Activated T-cell treated with anti-CD3 and anti-CD28 coated beads for 4 hours (primary cell): ENCODE results near the gene RND1.

Experiments
- DNase-seq: peaks from one replicate; pipeline ENCODE4 v3.0.0-alpha.2; 2020

The RND1 gene

GRCh38 chr12:48826209-48826855 lies 39.3 kb downstream of the RND1 start:
- no peak for DNase-seq

DNA sequence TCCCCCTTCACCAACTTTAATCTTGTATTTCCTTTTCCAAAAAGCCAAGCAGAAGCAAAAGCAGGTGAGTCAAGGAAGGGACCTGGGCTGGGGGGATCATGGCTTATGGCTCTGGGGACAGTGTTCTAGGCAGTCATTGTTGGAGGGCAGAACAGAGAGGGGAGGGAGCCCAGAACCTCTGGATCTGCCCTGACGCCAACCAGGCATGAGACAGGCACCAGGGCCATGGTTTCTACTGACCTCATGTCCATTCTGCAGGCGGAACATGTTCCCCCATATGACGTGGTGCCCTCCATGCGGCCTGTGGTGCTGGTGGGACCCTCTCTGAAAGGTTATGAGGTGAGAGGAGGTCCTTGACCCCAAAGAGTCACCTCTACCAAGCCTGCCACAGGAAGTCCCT lies 40.8 kb downstream of the RND1 start:
- no peak for DNase-seq

DNA sequence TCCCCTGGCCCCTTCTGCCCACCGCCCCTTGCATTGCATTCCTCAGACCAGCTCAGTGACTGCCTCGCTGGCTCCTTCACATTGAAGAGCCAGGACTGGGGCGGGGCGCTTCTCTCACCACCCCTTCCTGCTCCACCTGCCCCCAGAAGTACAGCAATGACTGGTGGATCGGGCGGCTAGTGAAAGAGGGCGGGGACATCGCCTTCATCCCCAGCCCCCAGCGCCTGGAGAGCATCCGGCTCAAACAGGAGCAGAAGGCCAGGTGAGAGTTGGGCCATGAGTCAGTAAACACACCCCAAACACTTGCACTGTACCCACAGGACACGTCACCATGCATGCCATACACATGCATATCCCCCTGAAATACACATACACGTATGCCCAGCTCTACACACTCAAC lies 41.6 kb downstream of the RND1 start:
- no peak for DNase-seq

- no peak for DNase-seq
These were observed 42.4 kb downstream of the RND1 start for GRCh38 chr12:48823281-48823680.

GRCh38 chr12:48822711-48823110 lies 43.0 kb downstream of the RND1 start:
- DNase-seq: no peak

GRCh38 chr12:48822139-48822538 lies 43.5 kb downstream of the RND1 start:
- no peak for DNase-seq

DNA sequence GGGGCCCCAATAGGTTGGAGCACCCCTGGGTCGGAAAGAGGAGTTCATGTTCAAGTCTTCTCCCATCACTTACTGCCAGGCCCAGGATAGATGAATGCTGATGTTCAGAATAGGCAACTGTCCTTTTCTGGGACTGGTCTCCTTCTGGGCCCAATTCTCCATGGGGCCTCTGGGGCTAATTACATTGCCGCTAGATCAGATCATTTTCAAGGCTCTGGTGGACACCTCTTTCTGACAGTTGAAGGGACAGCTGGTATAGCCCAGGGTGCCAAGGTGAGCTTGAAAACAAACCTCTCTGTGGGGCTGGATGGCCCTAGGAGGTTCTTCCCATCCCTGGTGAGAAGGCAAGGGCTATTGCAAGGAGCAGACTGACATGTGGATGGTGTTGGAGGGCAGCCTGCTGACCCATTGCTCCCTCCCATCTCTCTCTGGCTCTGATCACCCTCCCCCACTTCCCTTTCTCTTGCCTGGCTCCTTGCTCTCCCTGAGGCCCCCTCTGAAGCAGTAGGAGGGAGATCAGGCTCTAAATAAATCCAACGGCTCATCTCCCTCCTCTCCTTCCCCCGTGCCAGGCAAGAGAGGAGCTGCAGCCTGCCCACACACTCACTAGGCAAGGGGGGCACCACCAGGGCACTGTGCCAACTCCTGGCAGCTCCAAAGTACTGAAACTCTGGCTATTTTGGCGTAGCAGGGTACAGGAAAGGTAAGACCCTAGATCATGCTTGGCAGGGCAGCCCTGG lies 45.5 kb downstream of the RND1 start:
- no peak for DNase-seq

DNA sequence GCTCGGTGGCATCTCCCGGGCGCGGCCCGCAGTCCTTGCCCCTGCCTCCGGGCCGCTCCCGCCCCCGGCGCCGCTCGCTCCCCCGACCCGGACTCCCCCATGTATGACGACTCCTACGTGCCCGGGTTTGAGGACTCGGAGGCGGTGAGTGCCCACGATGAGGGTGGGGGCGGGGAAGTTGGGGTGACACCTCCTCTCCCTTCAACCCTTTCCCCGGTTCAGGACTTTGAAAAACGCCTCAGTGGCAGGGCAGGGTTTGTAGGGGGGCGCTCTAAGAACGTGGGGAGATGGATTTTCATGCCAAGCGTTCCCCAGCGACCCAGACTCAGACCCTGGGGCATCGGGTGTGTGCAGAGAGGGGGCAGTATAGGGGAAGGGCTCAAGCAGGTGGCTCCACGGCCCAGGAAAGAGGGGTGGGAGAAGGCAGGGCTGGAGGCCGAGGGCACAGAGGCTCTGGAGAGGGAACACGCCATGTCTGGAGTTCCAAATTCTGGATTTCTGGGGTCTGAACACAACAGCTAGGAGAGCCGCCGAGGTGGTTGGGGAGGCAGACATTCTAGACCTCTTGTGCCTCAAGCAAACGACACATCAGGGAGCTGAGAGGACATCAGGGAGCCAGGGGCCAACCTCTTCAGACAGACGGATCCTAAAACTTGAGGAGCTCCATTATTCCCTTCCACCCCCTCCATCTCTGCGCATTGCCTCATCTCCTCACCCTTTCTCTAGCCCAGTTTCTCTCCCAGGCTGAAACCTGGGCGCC lies 46.7 kb downstream of the RND1 start:
- DNase-seq: peak; percentile 43

DNA sequence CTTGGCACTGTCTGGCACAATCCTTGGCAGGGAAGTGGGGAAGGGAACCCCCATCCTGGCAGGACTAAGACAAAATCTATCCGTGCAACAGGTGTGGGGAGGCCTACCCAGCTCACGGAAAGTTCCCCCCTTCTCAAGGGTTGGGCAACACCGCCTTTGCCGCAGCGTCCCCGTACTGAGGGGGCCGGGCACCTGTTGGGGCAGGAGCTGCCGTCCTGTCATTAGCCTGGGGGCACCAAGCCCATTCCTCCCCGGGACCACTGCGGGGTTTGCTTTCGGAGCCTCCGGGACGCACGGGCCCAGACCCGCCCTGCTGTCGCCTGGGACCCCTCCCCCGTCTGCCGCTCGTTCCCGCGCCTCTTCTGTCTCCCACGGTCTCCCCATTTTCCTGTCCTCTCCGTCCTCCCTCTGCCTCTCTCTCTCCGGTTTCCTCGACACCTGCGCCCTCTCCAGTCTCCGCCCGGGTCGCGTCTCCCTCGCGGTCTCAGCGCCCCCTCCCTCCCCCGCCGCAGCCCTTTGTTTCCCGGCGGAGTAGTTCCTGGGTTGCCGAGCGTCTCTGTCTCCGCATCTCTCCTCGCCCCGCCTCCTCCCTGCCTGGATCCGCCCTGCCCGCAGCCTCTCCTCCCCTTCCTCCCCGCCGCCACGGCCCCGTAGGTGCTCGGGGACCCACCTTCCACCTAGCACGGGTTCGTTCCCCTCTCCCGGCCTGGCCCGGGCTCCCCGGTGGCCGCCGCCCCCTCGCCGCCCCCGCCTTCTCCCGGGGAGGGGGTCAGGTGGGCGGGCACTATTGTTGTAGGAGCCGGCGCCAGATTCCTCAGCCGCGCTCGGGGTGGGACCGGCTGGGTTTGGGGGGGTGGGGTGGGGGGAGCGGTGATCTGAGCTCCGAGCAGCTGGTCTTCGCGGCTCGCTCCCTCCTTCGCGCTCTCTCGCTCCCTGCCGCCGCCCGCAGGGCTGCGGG lies 47.5 kb downstream of the RND1 start, which contains the start of gene CACNB3:
TSS of gene CACNB3 (plus strand) at position 624 of the 958 bp plus-strand sequence. CDS start 434 bp downstream, outside the sequence.
- peak; percentile 71 for DNase-seq

DNA sequence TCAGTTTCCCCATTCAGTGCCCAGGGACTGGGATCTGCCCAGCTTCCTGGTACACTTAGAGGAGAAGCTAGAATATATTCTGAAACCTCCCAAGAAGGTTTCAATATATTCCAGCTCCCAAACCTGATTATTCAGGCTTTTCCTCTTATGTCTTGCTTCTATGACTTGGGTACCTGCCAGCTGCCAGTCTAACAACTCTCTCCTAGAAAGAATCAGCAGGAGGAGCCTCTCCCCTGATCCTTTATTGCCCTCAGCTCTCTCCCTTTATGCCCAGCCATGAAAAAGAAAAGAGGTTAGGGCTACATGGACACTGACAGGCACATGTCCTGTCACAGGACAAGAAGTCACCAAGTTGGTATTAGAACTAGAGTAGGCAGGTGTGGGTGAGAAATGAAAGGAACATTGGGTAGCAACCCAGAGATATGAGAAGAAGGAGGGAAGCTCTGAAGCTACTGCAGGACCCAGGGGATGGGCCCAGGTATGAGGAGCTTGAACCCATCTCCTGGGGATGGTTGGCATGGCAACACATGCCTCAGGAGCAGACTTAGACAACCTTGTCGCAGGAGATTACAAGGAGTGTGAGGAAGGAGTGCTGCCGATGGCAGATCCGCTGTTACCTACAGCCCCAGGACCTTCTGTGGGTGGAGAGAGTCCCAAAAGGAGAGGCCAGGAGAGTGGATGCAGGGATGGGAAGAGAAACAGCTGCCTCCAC lies 49.4 kb downstream of the RND1 start:
- no peak for DNase-seq

GRCh38 chr12:48815126-48816110 lies 50.3 kb downstream of the RND1 start:
- peak; percentile 5 for DNase-seq

DNA sequence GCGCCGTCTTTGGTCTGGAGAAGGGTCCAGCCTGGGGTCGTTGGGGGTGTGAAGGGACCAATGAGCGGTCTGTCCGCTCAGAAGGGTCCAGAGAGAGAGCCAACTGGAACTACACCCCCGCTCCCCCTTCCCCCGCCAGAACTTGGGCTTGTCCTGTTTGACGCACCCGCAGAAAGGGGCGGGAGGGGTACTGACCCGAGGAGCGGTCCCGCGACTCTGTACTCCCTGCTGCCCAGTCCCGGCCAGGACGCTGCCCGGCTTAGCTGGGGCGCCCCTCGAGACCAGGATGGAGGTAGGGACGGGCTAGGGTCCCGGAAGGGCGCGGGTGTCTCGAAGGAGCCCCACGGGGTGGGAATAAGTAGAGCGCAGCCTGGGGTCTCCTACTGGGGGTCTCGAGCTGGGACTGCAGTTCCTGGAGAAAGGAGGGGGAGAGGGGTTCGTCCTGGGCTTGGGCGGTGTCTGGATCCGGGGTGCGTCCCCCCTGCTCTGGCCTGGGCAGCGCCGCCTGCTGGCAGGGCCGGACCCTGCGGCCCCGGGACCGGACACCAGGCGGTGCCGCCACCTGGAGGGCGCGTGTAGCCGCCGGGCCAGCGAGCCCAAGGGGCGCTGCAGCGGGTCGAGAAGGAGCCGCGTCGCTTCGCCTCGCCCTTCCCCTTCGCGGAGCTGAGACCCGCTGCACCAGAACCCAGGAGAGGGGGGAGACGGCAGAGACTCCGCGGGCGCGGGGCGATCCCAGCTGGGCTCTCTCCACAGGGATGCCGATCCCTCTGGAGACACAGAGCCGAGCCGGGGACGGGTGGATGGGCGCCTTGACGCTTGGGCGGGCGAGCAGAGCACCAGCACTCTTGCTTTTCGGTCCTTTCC lies 51.2 kb downstream of the RND1 start:
- DNase-seq: peak; percentile 47

- no peak for DNase-seq
These were observed 52.0 kb downstream of the RND1 start for GRCh38 chr12:48813465-48814261.

DNA sequence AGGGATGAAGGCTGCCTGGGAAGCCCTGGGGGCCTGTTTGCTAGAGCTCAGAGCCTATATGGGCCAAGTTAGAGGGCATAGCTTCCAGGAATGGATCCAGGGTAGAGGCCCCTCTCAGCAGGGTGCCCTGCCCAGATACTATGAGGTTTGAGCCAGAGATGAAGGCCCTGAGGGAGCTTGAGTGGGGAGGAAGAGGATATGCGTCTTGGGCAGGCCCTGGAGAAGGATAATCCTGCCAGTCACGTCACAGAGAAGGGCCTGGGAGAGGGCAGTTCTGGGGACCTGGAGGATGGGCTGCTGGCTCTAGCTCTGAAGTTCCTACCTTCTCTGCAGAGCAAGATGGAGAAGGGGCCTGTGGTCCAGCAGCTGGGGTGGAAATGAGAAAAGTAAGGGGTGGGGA lies 53.3 kb downstream of the RND1 start:
- DNase-seq: no peak

DNA sequence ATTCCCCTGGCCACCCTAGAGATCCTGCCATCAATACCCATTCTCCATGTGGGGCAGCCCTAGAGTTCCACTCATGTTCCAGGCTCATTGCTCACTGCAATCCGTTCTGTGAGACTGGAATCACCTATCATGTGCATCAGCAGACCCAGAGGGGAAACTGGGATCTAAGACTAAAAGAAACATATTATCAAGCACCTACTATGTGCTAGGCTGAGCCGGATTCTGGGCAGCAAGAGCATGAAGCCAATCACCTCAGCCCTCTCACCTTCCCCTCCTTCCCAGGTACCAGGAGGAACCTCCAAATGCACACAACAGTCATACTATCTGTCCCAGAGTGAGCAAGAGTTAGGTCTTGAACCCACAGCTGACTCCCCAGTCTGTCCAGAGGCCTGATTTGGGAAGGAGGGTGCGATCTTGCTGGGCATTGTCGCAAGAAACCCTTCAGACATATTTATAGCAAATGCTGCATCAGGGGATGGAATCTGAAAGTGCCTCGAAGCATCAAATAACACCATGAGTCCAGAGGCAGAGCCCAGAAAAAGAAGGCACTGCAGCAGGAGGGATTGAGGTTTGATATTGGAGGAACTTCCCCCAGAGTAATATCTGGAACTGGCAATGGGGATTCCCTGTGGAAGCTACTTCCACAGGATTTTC lies 54.1 kb downstream of the RND1 start:
- DNase-seq: no peak

DNA sequence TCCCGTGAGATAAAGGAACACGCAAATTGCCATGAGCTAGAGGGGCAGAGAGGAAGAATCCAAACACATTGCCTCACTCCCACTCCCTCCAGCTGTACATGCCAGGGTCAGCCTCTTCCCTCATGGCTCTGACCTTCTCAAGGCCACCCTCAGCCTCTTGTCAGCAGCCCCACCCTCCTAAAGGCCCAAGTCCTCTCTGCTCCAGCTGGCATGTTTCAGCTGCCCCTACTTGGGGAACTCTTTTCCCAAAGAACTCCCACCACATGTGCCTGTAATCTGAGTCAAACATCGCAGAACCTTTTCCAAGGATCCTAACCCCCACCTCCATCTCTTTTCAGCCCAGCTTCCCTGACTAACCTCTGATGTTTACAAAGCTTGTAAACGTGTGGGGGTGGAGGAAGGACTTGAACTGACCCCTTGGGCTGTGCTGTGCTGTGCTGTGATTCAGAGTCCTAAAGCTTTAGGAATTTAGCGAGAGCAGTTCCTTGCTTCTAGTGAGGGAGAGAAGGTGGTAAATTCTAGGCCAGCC lies 54.7 kb downstream of the RND1 start:
- DNase-seq: no peak

DNA sequence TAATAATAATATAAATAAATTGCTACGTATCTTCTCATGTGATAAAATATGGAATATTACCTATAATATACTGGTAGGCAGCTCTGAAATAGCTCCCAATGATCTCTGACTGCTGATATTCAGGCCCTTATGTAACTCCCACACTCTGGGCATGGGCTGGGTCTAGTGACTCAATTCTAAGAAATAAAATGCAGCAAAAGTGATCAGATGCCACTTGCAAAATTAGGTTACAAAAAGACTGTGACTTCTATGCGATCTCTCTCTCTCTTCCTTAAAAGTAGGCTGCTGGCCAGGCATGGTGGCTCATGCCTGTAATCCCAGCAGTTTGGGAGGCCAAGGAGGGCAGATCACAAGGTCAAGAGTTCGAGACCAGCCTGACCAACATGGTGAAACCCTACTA lies 57.7 kb downstream of the RND1 start:
- DNase-seq: no peak
